Measurements from ENCODE around the gene FIBP. TPM values are rescaled to one million over a fixed set of nuclear protein-coding genes. Genes with fewer than 3 reads are reported as not detected.
A peak's percentile ranks its signal among the peaks of the same experiment; 100 is the strongest.

FIBP gene
- total and polyA plus RNA-seq, 5 donors from 2014 or later: 29.8 to 81.7 (median 72.1) TPM

GRCh38 chr11:65866509-65867283, 21.6 kb downstream of the FIBP start:
- H3K36me3 Mint-ChIP-seq: peaks cover 8% of the 10 kb centered on the region
- H3K27ac Mint-ChIP-seq: no peak overlapping the region
- peaks cover 41% of the 10 kb centered on the region for H3K36me3 ChIP-seq (ENCODE audit: control insufficient read depth, insufficient read depth, low read length)
- H3K9me3 Mint-ChIP-seq: no peaks in the 10 kb centered on the region
- DNase-seq (no peak), ATAC-seq (ENCODE audit: low read depth in 2 of 2) (no peak)
- H3K27me3 Mint-ChIP-seq: peaks cover under 1% of the 10 kb centered on the region
- H3K27ac ChIP-seq (ENCODE audit: insufficient read depth, low read length, poor library complexity, severe bottlenecking): no peak overlapping the region
- peak overlapping the region in 2 of 4 donors; percentile 65 to 69 for H3K4me3 Mint-ChIP-seq
- H3K4me3 ChIP-seq (ENCODE audit: low read depth, low read length): no peak overlapping the region
- peaks cover 0 to 13% (median 5%) of the 10 kb centered on the region in 4 donors for H3K4me1 Mint-ChIP-seq
- no peaks in the 10 kb centered on the region for H3K27me3 ChIP-seq (ENCODE audit: control insufficient read depth, insufficient read depth, low read length)
- no peaks in the 10 kb centered on the region for H3K9me3 ChIP-seq (ENCODE audit: control insufficient read depth in 2 of 2, low read length in 2 of 2)
- H3K4me1 ChIP-seq (ENCODE audit: control insufficient read depth, insufficient read depth, low read length, poor library complexity, severe bottlenecking): peaks cover 9% of the 10 kb centered on the region

GRCh38 chr11:65865550-65866172, 22.6 kb downstream of the FIBP start:
- Mint-ChIP-seq H3K27ac (peak overlapping the region in 1 of 3 donors; percentile 42), H3K27me3 (no peaks in the 10 kb centered on the region), H3K9me3 (no peaks in the 10 kb centered on the region), H3K4me1 (peaks cover 0 to 15% (median 8%) of the 10 kb centered on the region in 4 donors), H3K36me3 (peaks cover 8% of the 10 kb centered on the region), H3K4me3 (peak overlapping the region in 1 of 4 donors; percentile 27)
- H3K4me3 ChIP-seq (ENCODE audit: low read depth, low read length): no peak overlapping the region
- H3K9me3 ChIP-seq (ENCODE audit: control insufficient read depth in 2 of 2, low read length in 2 of 2): no peaks in the 10 kb centered on the region
- peaks cover 41% of the 10 kb centered on the region for H3K36me3 ChIP-seq (ENCODE audit: control insufficient read depth, insufficient read depth, low read length)
- ATAC-seq (ENCODE audit: low read depth in 2 of 2): no peak
- H3K27me3 ChIP-seq (ENCODE audit: control insufficient read depth, insufficient read depth, low read length): no peaks in the 10 kb centered on the region
- no peak overlapping the region for H3K27ac ChIP-seq (ENCODE audit: insufficient read depth, low read length, poor library complexity, severe bottlenecking)
- peaks cover 19% of the 10 kb centered on the region for H3K4me1 ChIP-seq (ENCODE audit: control insufficient read depth, insufficient read depth, low read length, poor library complexity, severe bottlenecking)
- no peak for DNase-seq

- DNase-seq (no peak), ATAC-seq (ENCODE audit: low read depth in 2 of 2) (no peak)
- peaks cover 8% of the 10 kb centered on the region for H3K36me3 Mint-ChIP-seq
- Histone ChIP-seq H3K4me3 (ENCODE audit: low read depth, low read length) (no peak overlapping the region), H3K36me3 (ENCODE audit: control insufficient read depth, insufficient read depth, low read length) (peaks cover 41% of the 10 kb centered on the region), H3K9me3 (ENCODE audit: control insufficient read depth in 2 of 2, low read length in 2 of 2) (no peaks in the 10 kb centered on the region), H3K4me1 (ENCODE audit: control insufficient read depth, insufficient read depth, low read length, poor library complexity, severe bottlenecking) (peaks cover 23% of the 10 kb centered on the region), H3K27me3 (ENCODE audit: control insufficient read depth, insufficient read depth, low read length) (no peaks in the 10 kb centered on the region), H3K27ac (ENCODE audit: insufficient read depth, low read length, poor library complexity, severe bottlenecking) (no peak overlapping the region)
- H3K4me1 Mint-ChIP-seq: peaks cover 0 to 17% (median 11%) of the 10 kb centered on the region in 4 donors
- no peak overlapping the region for H3K4me3 Mint-ChIP-seq
- H3K27me3 Mint-ChIP-seq: no peaks in the 10 kb centered on the region
- no peaks in the 10 kb centered on the region for H3K9me3 Mint-ChIP-seq
- no peak overlapping the region for H3K27ac Mint-ChIP-seq
Measured at GRCh38 chr11:65864706-65865471, 23.4 kb downstream of the FIBP start.

- peaks cover 31% of the 10 kb centered on the region for H3K4me1 ChIP-seq (ENCODE audit: control insufficient read depth, insufficient read depth, low read length, poor library complexity, severe bottlenecking)
- Mint-ChIP-seq H3K27me3 (no peaks in the 10 kb centered on the region), H3K4me3 (no peak overlapping the region), H3K36me3 (peaks cover 8% of the 10 kb centered on the region), H3K4me1 (peaks cover 0 to 22% (median 14%) of the 10 kb centered on the region in 4 donors), H3K27ac (no peak overlapping the region), H3K9me3 (no peaks in the 10 kb centered on the region)
- no peak overlapping the region for H3K4me3 ChIP-seq (ENCODE audit: low read depth, low read length)
- H3K27me3 ChIP-seq (ENCODE audit: control insufficient read depth, insufficient read depth, low read length): no peaks in the 10 kb centered on the region
- H3K9me3 ChIP-seq (ENCODE audit: control insufficient read depth in 2 of 2, low read length in 2 of 2): no peaks in the 10 kb centered on the region
- ATAC-seq (ENCODE audit: low read depth in 2 of 2) (no peak), DNase-seq (no peak)
- peaks cover 41% of the 10 kb centered on the region for H3K36me3 ChIP-seq (ENCODE audit: control insufficient read depth, insufficient read depth, low read length)
- no peak overlapping the region for H3K27ac ChIP-seq (ENCODE audit: insufficient read depth, low read length, poor library complexity, severe bottlenecking)
Measured at GRCh38 chr11:65863889-65864705, 24.2 kb downstream of the FIBP start.

- Histone ChIP-seq H3K9me3 (ENCODE audit: control insufficient read depth in 2 of 2, low read length in 2 of 2) (no peaks in the 10 kb centered on the region), H3K4me1 (ENCODE audit: control insufficient read depth, insufficient read depth, low read length, poor library complexity, severe bottlenecking) (peaks cover 40% of the 10 kb centered on the region), H3K27me3 (ENCODE audit: control insufficient read depth, insufficient read depth, low read length) (no peaks in the 10 kb centered on the region), H3K36me3 (ENCODE audit: control insufficient read depth, insufficient read depth, low read length) (peaks cover 41% of the 10 kb centered on the region), H3K27ac (ENCODE audit: insufficient read depth, low read length, poor library complexity, severe bottlenecking) (no peak overlapping the region), H3K4me3 (ENCODE audit: low read depth, low read length) (no peak overlapping the region)
- Mint-ChIP-seq H3K4me1 (peaks cover 3 to 30% (median 20%) of the 10 kb centered on the region in 4 donors), H3K27ac (peak overlapping the region in 2 of 3 donors; percentile 65 to 93), H3K9me3 (no peaks in the 10 kb centered on the region), H3K27me3 (peaks cover 3% of the 10 kb centered on the region), H3K36me3 (peaks cover 8% of the 10 kb centered on the region), H3K4me3 (peak overlapping the region in 1 of 4 donors; percentile 63)
- no peak for ATAC-seq (ENCODE audit: low read depth in 2 of 2)
- no peak for DNase-seq
Measured at GRCh38 chr11:65862941-65863888, 25.1 kb downstream of the FIBP start.

GRCh38 chr11:65862191-65862735, 26.0 kb downstream of the FIBP start:
- H3K4me3 ChIP-seq (ENCODE audit: low read depth, low read length): no peak overlapping the region
- no peak for DNase-seq
- peak overlapping the region in 3 of 4 donors; percentile 38 to 94 (median 63) for H3K4me3 Mint-ChIP-seq
- no peak for ATAC-seq (ENCODE audit: low read depth in 2 of 2)
- no peaks in the 10 kb centered on the region for H3K9me3 ChIP-seq (ENCODE audit: control insufficient read depth in 2 of 2, low read length in 2 of 2)
- peaks cover 39% of the 10 kb centered on the region for H3K36me3 ChIP-seq (ENCODE audit: control insufficient read depth, insufficient read depth, low read length)
- H3K4me1 Mint-ChIP-seq: peaks cover 3 to 31% (median 21%) of the 10 kb centered on the region in 4 donors
- no peaks in the 10 kb centered on the region for H3K27me3 ChIP-seq (ENCODE audit: control insufficient read depth, insufficient read depth, low read length)
- H3K36me3 Mint-ChIP-seq: peaks cover 8% of the 10 kb centered on the region
- H3K4me1 ChIP-seq (ENCODE audit: control insufficient read depth, insufficient read depth, low read length, poor library complexity, severe bottlenecking): peaks cover 40% of the 10 kb centered on the region
- H3K27me3 Mint-ChIP-seq: peaks cover 7% of the 10 kb centered on the region
- peak overlapping the region in 1 of 3 donors; percentile 65 for H3K27ac Mint-ChIP-seq
- H3K9me3 Mint-ChIP-seq: no peaks in the 10 kb centered on the region
- H3K27ac ChIP-seq (ENCODE audit: insufficient read depth, low read length, poor library complexity, severe bottlenecking): no peak overlapping the region

All from CD4-positive, CD25-positive, alpha-beta regulatory T cell (primary cell).